GM12878 (cell line): Measurements from ENCODE around the gene TTC29. TPM values are rescaled to one million over a fixed set of nuclear protein-coding genes. Genes with fewer than 3 reads are reported as not detected.
A peak's percentile ranks its signal among the peaks of the same experiment; 100 is the strongest.

Source experiments
- ATAC-seq: fragments of 200-7000 bp; cut with Tn5 transposase; 3 replicates; pipeline ENCODE4 v1.9.1; 2020; ENCODE audit warnings: mild to moderate bottlenecking, moderate library complexity
- BruUV-seq: library from RNA; stranded (reverse); fragments of 400-500 nt; replicated peaks from 2 replicates; lab custom pipeline; 2021; lab: Mats Ljungman, UMichigan
- CTCF ChIA-PET: fragments of 300-600 bp; sonication (Branson Sonifier 250); formaldehyde crosslinking; extraction: SDS; loops from one replicate; lab custom pipeline; 2021; ENCODE audit warnings: inconsistent platforms; lab: Yijun Ruan, JAX
- POLR2A ChIA-PET: fragments of 350-600 bp; formaldehyde crosslinking; extraction: SDS; loops from one replicate; lab custom pipeline; 2021; ENCODE audit warnings: inconsistent platforms; lab: Charles Lee
- RAD21 ChIA-PET: fragments of 300-600 bp; sonication (Branson Sonifier 250); formaldehyde crosslinking; loops from one replicate; lab custom pipeline; 2023; ENCODE audit warnings: antibody characterized with exemption; ENCODE audit not compliant: unreplicated experiment; lab: Charles Lee
- SMC1A ChIA-PET: fragments of 300-600 bp; sonication (Branson Sonifier 250); formaldehyde crosslinking; loops from one replicate; lab custom pipeline; 2023; ENCODE audit not compliant: unreplicated experiment, uncharacterized antibody; lab: Charles Lee
- DNase-seq: peaks from one replicate; pipeline ENCODE4 v3.0.0-alpha.2; 2011; ENCODE audit warnings: low read depth, low spot score
- FAIRE-seq: peaks from 3 replicates; lab custom pipeline; 2011; peaks lifted over from hg19 to GRCh38; lab: Jason Lieb, UNC
- H2AFZ ChIP-seq: 2 replicates; pipeline ENCODE4 v1.6.0; 2011; ENCODE audit warnings: low read depth, low read length, control low read depth; ENCODE audit not compliant: control insufficient read depth
- H3K27ac ChIP-seq: 2 replicates; pipeline ENCODE4 v1.5.1; 2011; ENCODE audit warnings: control low read depth; ENCODE audit not compliant: control insufficient read depth, insufficient read depth
- H3K27me3 ChIP-seq, 2 experiments: replicated peaks in 1 of 2; 2 replicates each; pipeline versions ENCODE4 v1.6.0 to v1.6.1; 2011; ENCODE audit warnings: low read length in 1 of 2; ENCODE audit not compliant: control insufficient read depth in 2 of 2, insufficient read depth in 2 of 2
- H3K36me3 ChIP-seq, 2 experiments: 2 replicates each; pipeline ENCODE4 v1.5.1; 2011; ENCODE audit warnings: low read length in 1 of 2; ENCODE audit not compliant: control insufficient read depth in 2 of 2, insufficient read depth in 2 of 2
- H3K4me1 ChIP-seq: 2 replicates; pipeline ENCODE4 v1.6.1; 2011; ENCODE audit warnings: mild to moderate bottlenecking, low read length, moderate library complexity, mixed read lengths; ENCODE audit not compliant: control insufficient read depth, insufficient read depth
- H3K4me2 ChIP-seq: 2 replicates; pipeline ENCODE4 v1.6.0; 2011; ENCODE audit warnings: control low read depth; ENCODE audit not compliant: control insufficient read depth, insufficient read depth
- H3K4me3 ChIP-seq: fragments of 200-600 bp; sonication (generic); 2 replicates; pipeline ENCODE4 v1.5.1; 2016
- H3K79me2 ChIP-seq: 2 replicates; pipeline ENCODE4 v1.6.0; 2011; ENCODE audit warnings: low read length; ENCODE audit not compliant: control insufficient read depth, insufficient read depth
- H3K9ac ChIP-seq: 2 replicates; pipeline ENCODE4 v1.8.0; 2011; ENCODE audit warnings: low read length, control low read depth, mixed read lengths; ENCODE audit not compliant: control insufficient read depth, insufficient read depth
- H3K9me3 ChIP-seq: replicated peaks from 3 replicates; pipeline ENCODE4 v1.5.1; 2011; ENCODE audit warnings: mild to moderate bottlenecking, low read length; ENCODE audit not compliant: control insufficient read depth, insufficient read depth
- H4K20me1 ChIP-seq: 2 replicates; pipeline ENCODE4 v1.6.0; 2011; ENCODE audit not compliant: control insufficient read depth, insufficient read depth
- BMI1 ChIP-seq: fragments of 450-650 bp; IDR thresholded peaks from 2 replicates; pipeline ENCODE4 v1.6.1; 2016; ENCODE audit warnings: mild to moderate bottlenecking, moderate library complexity, borderline replicate concordance
- DPF2 ChIP-seq: fragments of 450-650 bp; IDR thresholded peaks from 2 replicates; pipeline ENCODE4 v1.6.1; 2017; ENCODE audit warnings: mild to moderate bottlenecking
- ELK1 ChIP-seq: IDR thresholded peaks from 2 replicates; pipeline ENCODE4 v1.6.1; 2012; ENCODE audit warnings: low read depth, low read length, improper control_type of control experiment
- EP300 ChIP-seq, 2 experiments: fragments of 150-350 bp in 1 of 2; IDR thresholded peaks; 2 replicates each; pipeline ENCODE4 v1.6.1; 2011 to 2012; ENCODE audit warnings: low read depth in 2 of 2, low read length in 2 of 2, borderline replicate concordance in 1 of 2, improper control_type of control experiment in 1 of 2, inconsistent platforms in 1 of 2; ENCODE audit not compliant: control insufficient read depth in 1 of 2
- JUND ChIP-seq: IDR thresholded peaks from 2 replicates; pipeline ENCODE4 v1.6.1; 2012; ENCODE audit warnings: low read depth, mild to moderate bottlenecking, low read length, improper control_type of control experiment, moderate library complexity
- NFIC ChIP-seq: IDR thresholded peaks from 2 replicates; pipeline ENCODE4 v1.6.1; 2012; ENCODE audit warnings: low read depth, mild to moderate bottlenecking, inconsistent platforms, low read length, moderate library complexity
- PRDM15 ChIP-seq: fragments of 450-650 bp; formaldehyde crosslinking; IDR thresholded peaks from 2 replicates; pipeline ENCODE4 v1.4.0; 2020; ENCODE audit warnings: mild to moderate bottlenecking, moderate library complexity
- SPI1 ChIP-seq: IDR thresholded peaks from 2 replicates; pipeline ENCODE4 v1.6.1; 2011; ENCODE audit warnings: low read depth, mild to moderate bottlenecking, low read length, moderate library complexity, borderline replicate concordance; ENCODE audit not compliant: insufficient read depth
- SREBF1 ChIP-seq: IDR thresholded peaks from 2 replicates; pipeline ENCODE4 v1.6.1; 2012; ENCODE audit warnings: mild to moderate bottlenecking, low read length
- SRF ChIP-seq, 2 experiments: IDR thresholded peaks; 2 replicates each; pipeline ENCODE4 v1.6.1; 2011; ENCODE audit warnings: low read depth in 2 of 2, low read length in 2 of 2, mild to moderate bottlenecking in 1 of 2, moderate library complexity in 1 of 2
- STAT1 ChIP-seq: fragments of 450-650 bp; conservative IDR thresholded peaks from 2 replicates; pipeline ENCODE4 v1.6.1; 2014; ENCODE audit warnings: antibody characterized with exemption, mild to moderate bottlenecking
- STAT3 ChIP-seq: IDR thresholded peaks from 2 replicates; pipeline ENCODE4 v1.6.1; 2011; ENCODE audit warnings: low read depth, low read length, improper control_type of control experiment
- WGBS: methylation state at CpG from one replicate; pipeline ENCODE4 v1.1.6; 2016; ENCODE audit warnings: low lambda C conversion rate; ENCODE audit not compliant: insufficient replicate concordance, insufficient coverage; ENCODE audit errors: missing lambda C conversion rate; 5-methylcytosine and 5-hydroxymethylcytosine counted together
- in situ Hi-C: fragments of 300-500 bp; cut with MboI; formaldehyde crosslinking; loops from 9 replicates; pipeline ENCODE4 v1.14.3; 2018; ENCODE audit warnings: mixed read lengths
- intact Hi-C: fragments of 100-400 bp; cut with micrococcal nuclease; formaldehyde crosslinking; loops from one replicate; pipeline ENCODE4 v1.14.2; 2022; ENCODE audit not compliant: unreplicated experiment
- polyA plus RNA-seq, 11 experiments: library from polyadenylated mRNA; depleted of rRNA in 4 of 11; unstranded in 6 of 11; stranded (reverse) in 5 of 11; fragments of >200 nt; fragmentation: Nextera tagmentation in 4 of 11; fragmentation: Illumina TruSeq in 1 of 11; extraction: Ambion mirVana in 4 of 11; extraction: Trizol in 1 of 11; gene quantifications; 1 replicate in 1 of 11; 2 replicates in 10 of 11; pipeline versions ENCODE4 v1.2.1 to v1.2.3, GENCODE V29; 2011 to 2016; ENCODE audit warnings: inconsistent platforms in 2 of 11, missing spikeins in 2 of 11, low read depth in 1 of 11
- total RNA-seq, 4 experiments: library from RNA; depleted of rRNA in 3 of 4; stranded (reverse); fragments of >200 nt in 3 of 4; fragmentation: Illumina TruSeq in 1 of 4; extraction: Trizol in 1 of 4; gene quantifications; 2 replicates each; pipeline versions ENCODE4 v1.2.1 to v1.2.3, GENCODE V29; 2013 to 2021

Gene TTC29
- total and polyA plus RNA-seq, 10 of the 15 experiments (the other 5 are each of a cell fraction or from before 2014, with no cell fraction given) = not detected

- 25% methylated on average over 2 of the region's 2 CpGs for WGBS
- RAD21 ChIA-PET = no interaction called here
- Histone ChIP-seq H3K4me3 (no peak overlapping the region), H3K4me2 (no peak overlapping the region), H3K79me2 (no peaks in the 10 kb centered on the region), H3K4me1 (no peaks in the 10 kb centered on the region), H3K27me3 (no peaks in the 10 kb centered on the region), H3K9me3 (no peaks in the 10 kb centered on the region; the same call in 2 of the 3 replicates), H2AFZ (no peak overlapping the region), H3K9ac (no peak overlapping the region), H3K36me3 (no peaks in the 10 kb centered on the region), H3K27ac (no peak overlapping the region), H4K20me1 (no peaks in the 10 kb centered on the region)
- in situ Hi-C loops = no loop called here
- FAIRE-seq (peak; percentile 79), ATAC-seq (no peak), DNase-seq (no peak)
- POLR2A ChIA-PET = no interaction called here
- BruUV-seq = no TSS peak
- CTCF ChIA-PET = no interaction called here
- TF ChIP-seq DPF2 (no peak), SREBF1 (no peak), SRF (IDR thresholded peaks at IDR 0.05; ENCODE audit: low read depth in 2 of 2, low read length in 2 of 2) (no peak), ELK1 (no peak), SPI1 (no peak), PRDM15 (CRISPR knock-in tag) (no peak), BMI1 (no peak), JUND (no peak), NFIC (no peak), EP300 (IDR thresholded peaks at IDR 0.05; ENCODE audit: borderline replicate concordance in 1 of 2, control insufficient read depth in 1 of 2, low read depth in 2 of 2, low read length in 2 of 2) (no peak), STAT3 (no peak), STAT1 (no peak)
- intact Hi-C loops = no loop called here
- SMC1A ChIA-PET = no interaction called here
Measured at GRCh38 chr4:146742416-146742815, 203.2 kb downstream of the TTC29 start.
